HL-60 (cell line): ENCODE measurements around the gene CBLN1.

Source experiments
- CTCF ChIP-seq: IDR thresholded peaks from one replicate; pipeline ENCODE4 v1.5.1; 2011; ENCODE audit warnings: low read length, control low read depth, inconsistent platforms; ENCODE audit not compliant: insufficient read depth
- REST ChIP-seq: IDR thresholded peaks from 2 replicates; pipeline ENCODE4 v1.6.1; 2012; ENCODE audit warnings: low read depth; ENCODE audit not compliant: insufficient replicate concordance

DNA sequence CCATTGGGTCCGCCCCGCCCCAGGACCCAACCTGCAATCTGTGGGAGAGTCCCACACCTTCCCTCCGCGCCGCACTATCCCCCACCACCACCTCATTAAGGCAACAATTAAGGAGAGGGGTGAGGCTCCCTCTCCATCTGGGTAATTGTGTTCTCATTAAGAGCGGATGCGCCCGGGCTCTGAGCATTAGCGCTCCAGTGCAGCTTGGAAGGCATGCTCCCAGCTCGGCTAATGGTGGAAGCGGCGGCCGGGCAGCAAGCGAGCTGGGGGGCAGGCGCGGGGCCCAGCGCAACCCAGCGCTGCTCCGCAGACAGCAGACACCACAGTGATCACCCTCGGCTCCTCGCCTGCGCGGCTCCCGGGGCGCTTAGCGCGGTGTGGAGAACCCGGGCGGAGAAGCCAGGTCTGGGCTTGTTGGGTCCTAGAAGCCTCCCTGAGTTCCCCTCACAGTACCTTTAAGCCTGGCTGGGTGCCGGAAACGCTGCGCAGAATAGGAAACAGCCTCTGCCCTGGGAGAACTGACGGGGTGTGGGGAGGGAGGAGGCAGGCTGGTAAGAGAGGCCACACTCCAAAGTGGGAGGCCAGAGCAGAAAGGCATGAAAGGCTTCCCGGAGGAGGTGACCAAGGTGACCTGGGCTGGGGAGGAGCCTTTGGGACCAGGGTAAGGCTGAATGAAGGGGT lies 6.4 kb downstream of the CBLN1 start:
- TF ChIP-seq CTCF = no peak
- no peak for TF ChIP-seq REST
